Fibroblast of the aortic adventitia (primary cell): ENCODE results near the gene RAP1GAP. TPM values are rescaled to one million over a fixed set of nuclear protein-coding genes. Genes with fewer than 3 reads are reported as not detected.

ENCODE experiments used
- DNase-seq: peaks from one replicate; pipeline ENCODE4 v3.0.0-alpha.2; 2010; ENCODE audit warnings: low read depth
- H3K4me3 ChIP-seq: 2 replicates; pipeline ENCODE4 v1.5.1; 2011; ENCODE audit warnings: low read depth, mild to moderate bottlenecking, control low read depth, low read length, moderate library complexity
- CTCF ChIP-seq: IDR thresholded peaks from 2 replicates; pipeline ENCODE4 v1.5.1; 2011; ENCODE audit warnings: mild to moderate bottlenecking, low read length, control low read depth, inconsistent platforms; ENCODE audit not compliant: insufficient read depth
- total RNA-seq: library from RNA; depleted of rRNA; stranded (reverse); fragments of >200 nt; gene quantifications from 2 replicates; pipeline ENCODE4 v1.2.3, GENCODE V29; 2012; ENCODE audit warnings: low replicate concordance

RAP1GAP gene
- total RNA-seq, 1 donor, result 0.09 TPM

GRCh38 chr1:21704145-21704544 lies 35.0 kb upstream of the RAP1GAP start:
- no peak for DNase-seq
- H3K4me3 ChIP-seq, result no peak overlapping the region
- TF ChIP-seq CTCF, result no peak

GRCh38 chr1:21703318-21703963 lies 34.3 kb upstream of the RAP1GAP start:
- peak; percentile 89 for DNase-seq
- peak; percentile 57 for TF ChIP-seq CTCF
- H3K4me3 ChIP-seq, result no peak overlapping the region

DNA sequence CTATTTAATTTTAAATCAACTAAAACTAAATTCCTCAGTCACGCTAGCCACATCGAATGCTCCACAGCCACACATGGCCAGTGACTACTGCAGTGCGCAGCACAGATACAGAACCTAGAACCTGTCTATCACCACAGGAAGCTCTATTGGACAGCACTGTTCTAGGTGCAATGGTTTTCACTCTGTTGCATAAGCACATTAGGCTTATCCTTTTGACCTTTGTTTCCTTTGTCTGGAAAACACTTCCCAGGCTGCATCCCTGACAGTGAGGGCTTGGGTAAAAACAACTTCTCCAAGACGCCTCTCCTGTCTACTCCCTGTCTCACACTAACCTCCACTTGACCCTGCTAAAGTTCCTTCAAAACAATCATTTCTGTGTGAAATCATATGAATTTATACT lies 33.6 kb upstream of the RAP1GAP start:
- no peak overlapping the region for H3K4me3 ChIP-seq
- no peak for TF ChIP-seq CTCF
- peak; percentile 19 for DNase-seq

DNA sequence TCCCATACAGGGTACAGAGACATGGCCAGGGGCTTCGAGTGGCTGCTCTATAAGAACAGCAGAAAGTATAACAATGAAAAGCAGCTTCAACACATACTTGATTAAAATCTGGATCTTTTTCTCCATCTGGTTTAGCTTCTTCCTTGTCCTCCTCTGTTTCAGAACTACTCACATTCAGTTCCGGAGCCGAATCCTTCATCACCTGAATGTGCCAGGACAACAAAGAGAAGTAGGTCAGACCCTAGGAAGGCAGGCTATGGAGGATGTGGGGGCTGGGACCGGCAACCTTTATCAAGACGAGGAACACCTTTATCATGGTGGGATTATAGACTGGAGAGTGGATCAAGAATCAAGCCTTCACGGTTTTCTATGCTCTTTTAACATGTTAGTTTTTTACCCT lies 32.2 kb upstream of the RAP1GAP start:
- H3K4me3 ChIP-seq, result no peak overlapping the region
- no peak for DNase-seq
- no peak for TF ChIP-seq CTCF

GRCh38 chr1:21700094-21700493 lies 30.9 kb upstream of the RAP1GAP start:
- no peak overlapping the region for H3K4me3 ChIP-seq
- DNase-seq, result no peak
- TF ChIP-seq CTCF, result no peak

GRCh38 chr1:21696931-21697330 lies 27.8 kb upstream of the RAP1GAP start:
- no peak overlapping the region for H3K4me3 ChIP-seq
- no peak for TF ChIP-seq CTCF
- DNase-seq, result no peak

DNA sequence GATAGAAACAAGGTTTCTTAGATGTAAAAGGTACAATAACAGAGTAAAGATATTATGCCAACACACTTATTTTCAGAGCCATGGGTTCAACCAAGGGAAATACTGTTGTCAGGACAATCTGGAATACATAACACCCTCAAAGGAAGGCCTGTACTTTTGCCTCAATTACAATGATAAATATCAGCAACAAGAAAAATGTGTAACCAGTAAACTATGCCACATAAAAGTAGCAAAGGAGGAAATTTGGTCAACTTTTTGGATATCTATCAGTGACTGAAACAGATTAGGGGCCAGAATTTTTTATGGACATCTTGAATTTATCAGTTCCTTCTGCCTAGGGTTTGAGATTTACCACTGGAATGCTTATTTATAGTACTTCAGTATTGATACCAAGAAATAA lies 24.6 kb upstream of the RAP1GAP start:
- TF ChIP-seq CTCF, result no peak
- no peak for DNase-seq
- no peak overlapping the region for H3K4me3 ChIP-seq
